ENCODE data around the gene ASPDH. TPM values are rescaled to one million over a fixed set of nuclear protein-coding genes. Genes with fewer than 3 reads are reported as not detected.

ASPDH gene
- total and polyA plus RNA-seq, 2 of the 13 experiments (the other 11 are each of a cell fraction or from before 2014, with no cell fraction given), result 2.2 to 3.3 TPM

GRCh38 chr19:50537769-50538230 lies 24.1 kb upstream of the ASPDH start (continued):
- TF ChIP-seq HMGXB4 (CRISPR knock-in tag; IDR thresholded peaks at IDR 0.05; ENCODE audit: borderline replicate concordance in 1 of 2, low read depth in 1 of 2) (peak; percentile 52 to 66; a peak in 2 of 4 replicates), NR2F6 (IDR thresholded peaks at IDR 0.05) (peak; percentile 74), NR2F6 (CRISPR knock-in tag; IDR thresholded peaks at IDR 0.05) (peak; percentile 79), ZNF770 (CRISPR knock-in tag; IDR thresholded peaks at IDR 0.05) (peak; percentile 39; the same call in 1 of the 2 replicates), SMC3 (IDR thresholded peaks at IDR 0.05; ENCODE audit: low read length) (peak; percentile 64), ARID2 (CRISPR knock-in tag; IDR thresholded peaks at IDR 0.05; ENCODE audit: borderline replicate concordance) (no peak), SALL1 (CRISPR knock-in tag; IDR thresholded peaks at IDR 0.05) (peak; percentile 16; the same call in 1 of the 2 replicates), ZNF136 (CRISPR knock-in tag; IDR thresholded peaks at IDR 0.05; ENCODE audit: low read depth) (no peak), ZFP62 (CRISPR knock-in tag; IDR thresholded peaks at IDR 0.05) (no peak), ZMYM4 (CRISPR knock-in tag; IDR thresholded peaks at IDR 0.05) (0 out of 2 replicates have a peak, but pooled peaks have one; percentile 26), ZNF207 (IDR thresholded peaks at IDR 0.05; ENCODE audit: borderline replicate concordance) (no peak), ZBTB34 (CRISPR knock-in tag; IDR thresholded peaks at IDR 0.05) (no peak), TRIM24 (CRISPR knock-in tag; IDR thresholded peaks at IDR 0.05) (no peak), TFDP2 (CRISPR knock-in tag; IDR thresholded peaks at IDR 0.05) (no peak), CENPBD1 (CRISPR knock-in tag; IDR thresholded peaks at IDR 0.05; ENCODE audit: borderline replicate concordance, low read depth) (no peak), HNF1B (CRISPR knock-in tag; IDR thresholded peaks at IDR 0.05) (no peak), NCOR1 (IDR thresholded peaks at IDR 0.05; ENCODE audit: borderline replicate concordance, low read length) (no peak), ZFX (CRISPR knock-in tag; IDR thresholded peaks at IDR 0.05; ENCODE audit: low read depth) (peak; percentile 48; the same call in 1 of the 2 replicates), ZFY (CRISPR knock-in tag; IDR thresholded peaks at IDR 0.05) (0 out of 2 replicates have a peak, but pooled peaks have one; percentile 32), RAD51 (IDR thresholded peaks at IDR 0.05; ENCODE audit: borderline replicate concordance) (no peak), NR2C2 (CRISPR knock-in tag; IDR thresholded peaks at IDR 0.05; ENCODE audit: borderline replicate concordance) (peak; percentile 89), ZNF672 (CRISPR knock-in tag; IDR thresholded peaks at IDR 0.05) (peak; percentile 100), THAP11 (CRISPR knock-in tag; IDR thresholded peaks at IDR 0.05) (peak; percentile 29; the same call in 1 of the 2 replicates)
